ENCODE data around the gene GRM2. TPM values are rescaled to one million over a fixed set of nuclear protein-coding genes. Genes with fewer than 3 reads are reported as not detected.

The GRM2 gene
- total RNA-seq, 4 donors from 2014 or later, result 0.13 to 2.2 (median 0.91) TPM

DNA sequence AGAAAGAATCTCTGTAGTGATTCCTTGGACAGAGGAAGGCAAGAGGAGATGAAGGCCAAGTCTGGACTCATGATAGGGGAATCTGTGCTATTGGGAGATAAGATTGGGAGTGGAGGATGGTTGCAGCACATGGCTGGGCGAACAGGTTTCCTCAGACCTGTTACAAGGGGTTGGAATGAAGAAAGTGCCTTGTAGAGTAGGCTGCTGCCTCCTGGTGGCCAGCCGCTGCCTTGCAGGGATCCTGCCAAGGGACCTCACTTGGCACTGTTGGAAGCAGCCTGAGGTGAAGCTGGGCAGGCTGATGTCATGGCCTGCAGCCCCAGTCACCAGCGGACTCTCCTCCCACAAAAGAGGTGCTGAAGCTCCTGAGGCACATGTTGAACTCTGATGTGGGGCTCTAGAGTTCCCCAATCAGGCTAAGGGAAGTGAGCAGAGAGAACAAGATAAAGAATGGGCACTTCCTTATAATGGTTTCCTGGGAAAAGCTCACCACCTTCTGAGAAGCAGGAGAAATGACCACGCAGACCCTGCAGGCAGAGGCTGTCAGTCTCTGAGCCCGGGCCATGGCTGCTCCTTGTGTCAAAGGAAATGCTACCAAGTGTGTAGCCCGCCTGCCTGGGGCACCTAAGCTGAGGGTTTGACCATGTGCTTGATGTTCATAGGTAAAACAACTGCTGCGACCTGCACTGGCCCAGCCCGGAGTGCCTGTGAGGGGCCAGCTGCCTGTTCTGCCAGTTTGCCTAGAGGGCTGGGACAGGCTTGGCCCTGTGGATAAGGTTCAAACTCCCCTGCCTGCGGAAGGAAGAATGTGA, 37.4 kb upstream of the GRM2 start:
- no peak overlapping the region for H3K4me3 ChIP-seq (ENCODE audit: low read depth, poor library complexity, severe bottlenecking)
- DNase-seq (ENCODE audit: low spot score in 2 of 2), result peak; percentile 85 to 97
- 33 to 39% methylated on average over 9 of the region's 9 CpGs for WGBS, 2 donors
- TF ChIP-seq, protein P1, sequence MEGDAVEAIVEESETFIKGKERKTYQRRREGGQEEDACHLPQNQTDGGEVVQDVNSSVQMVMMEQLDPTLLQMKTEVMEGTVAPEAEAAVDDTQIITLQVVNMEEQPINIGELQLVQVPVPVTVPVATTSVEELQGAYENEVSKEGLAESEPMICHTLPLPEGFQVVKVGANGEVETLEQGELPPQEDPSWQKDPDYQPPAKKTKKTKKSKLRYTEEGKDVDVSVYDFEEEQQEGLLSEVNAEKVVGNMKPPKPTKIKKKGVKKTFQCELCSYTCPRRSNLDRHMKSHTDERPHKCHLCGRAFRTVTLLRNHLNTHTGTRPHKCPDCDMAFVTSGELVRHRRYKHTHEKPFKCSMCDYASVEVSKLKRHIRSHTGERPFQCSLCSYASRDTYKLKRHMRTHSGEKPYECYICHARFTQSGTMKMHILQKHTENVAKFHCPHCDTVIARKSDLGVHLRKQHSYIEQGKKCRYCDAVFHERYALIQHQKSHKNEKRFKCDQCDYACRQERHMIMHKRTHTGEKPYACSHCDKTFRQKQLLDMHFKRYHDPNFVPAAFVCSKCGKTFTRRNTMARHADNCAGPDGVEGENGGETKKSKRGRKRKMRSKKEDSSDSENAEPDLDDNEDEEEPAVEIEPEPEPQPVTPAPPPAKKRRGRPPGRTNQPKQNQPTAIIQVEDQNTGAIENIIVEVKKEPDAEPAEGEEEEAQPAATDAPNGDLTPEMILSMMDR (IDR thresholded peaks at IDR 0.05), result peak in 1 of 3 donors; percentile 74
- no peak for TF ChIP-seq POLR2A (IDR thresholded peaks at IDR 0.05)
- intact Hi-C loops (cut with DNase I; ENCODE audit: low total_unique reads), result loop anchor here (5.0 kb wide), 1 partner anchor 167 kb away; the partner anchor contains the start of gene DCAF1

DNA sequence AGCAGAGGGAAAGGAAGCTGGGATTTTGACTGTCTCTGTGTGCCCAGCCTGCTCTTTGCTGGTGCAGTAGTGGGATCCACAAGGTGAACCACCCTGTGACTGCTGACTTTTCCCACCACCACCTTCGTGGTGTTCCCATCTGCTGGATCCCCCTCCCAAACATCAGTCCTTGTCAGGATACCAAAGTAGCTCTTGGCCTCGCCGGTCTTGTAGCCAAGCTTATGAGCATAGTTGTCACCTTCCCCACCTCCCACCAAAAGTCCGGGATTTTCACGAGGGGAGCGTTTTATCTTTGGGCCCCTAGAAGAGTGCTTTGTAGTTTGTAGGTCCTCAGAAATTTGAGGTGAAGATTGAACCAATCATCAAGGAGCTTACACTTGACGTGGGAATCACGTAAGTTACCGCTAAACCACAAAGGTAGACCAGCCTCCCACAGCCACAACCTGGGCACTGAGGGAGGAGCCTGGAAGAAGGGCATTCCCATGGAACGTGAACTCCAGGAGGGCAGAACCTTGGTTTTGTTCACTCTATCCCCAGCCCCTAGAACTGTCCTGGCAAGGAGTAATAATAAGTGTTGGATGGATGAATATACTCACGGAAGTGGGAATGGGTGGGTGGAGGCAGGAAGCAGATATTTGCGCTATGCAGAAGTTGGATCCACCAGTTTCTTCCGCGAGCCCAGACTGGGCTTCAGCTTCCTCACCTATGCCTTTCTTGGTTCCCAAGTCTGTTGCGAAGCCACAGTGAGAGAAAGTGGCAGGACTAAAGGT, 36.6 kb upstream of the GRM2 start:
- peak in 1 of 2 donors; percentile 72 for DNase-seq (ENCODE audit: low spot score in 2 of 2)
- TF ChIP-seq, protein P1 (IDR thresholded peaks at IDR 0.05), result no peak
- no peak for TF ChIP-seq POLR2A (IDR thresholded peaks at IDR 0.05)
- WGBS, 2 donors, result 44% methylated on average over 15 of the region's 15 CpGs
- intact Hi-C loops (cut with DNase I; ENCODE audit: low total_unique reads), result loop anchor here (5.0 kb wide), 1 partner anchor 168 kb away; the partner anchor contains the start of gene DCAF1
- no peak overlapping the region for H3K4me3 ChIP-seq (ENCODE audit: low read depth, poor library complexity, severe bottlenecking)

DNA sequence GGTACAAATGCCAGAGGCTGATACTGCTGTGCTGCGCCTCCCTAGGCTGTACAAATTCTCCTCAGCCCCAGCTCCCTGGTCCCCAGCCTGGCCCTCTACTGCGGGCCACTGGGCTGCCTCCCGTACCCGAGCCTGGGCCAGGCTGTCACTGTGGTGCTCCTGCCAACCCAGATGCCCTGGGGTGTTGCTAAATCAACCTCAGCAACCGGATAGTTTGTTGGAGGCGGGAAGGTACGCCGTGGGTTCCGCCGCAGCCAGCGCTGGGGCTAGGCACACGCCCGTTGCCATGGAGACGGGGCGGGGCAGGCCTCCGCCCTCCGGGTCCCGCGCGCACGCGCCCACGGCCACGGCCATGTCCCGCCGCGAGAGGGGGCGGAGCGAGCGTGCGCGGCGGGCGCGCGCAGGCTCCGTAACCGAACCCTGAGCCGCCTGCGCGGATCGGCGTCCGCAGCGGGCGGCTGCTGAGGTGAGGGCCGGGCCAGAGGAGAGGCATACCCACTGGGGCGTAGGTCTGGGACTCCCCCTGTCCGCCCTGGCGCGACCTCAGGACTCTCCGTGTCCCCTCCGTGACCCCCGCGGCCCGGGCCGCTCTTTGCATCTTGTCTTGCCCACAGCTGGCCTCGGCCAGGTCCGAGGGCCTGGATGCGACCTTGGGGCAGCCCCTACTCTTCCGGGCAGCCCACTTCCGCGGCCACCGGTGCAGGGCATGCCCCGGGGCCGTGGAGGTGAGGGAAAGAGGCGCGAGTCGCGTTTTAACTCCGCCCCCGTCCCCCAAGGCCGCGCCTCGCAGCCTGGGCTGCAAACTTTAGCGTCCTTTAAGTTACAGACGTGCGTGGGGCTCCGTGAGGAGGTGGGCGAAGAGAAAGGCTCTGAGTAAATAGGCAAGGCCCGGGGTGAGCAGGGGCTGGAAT, 35.8 kb upstream of the GRM2 start, which contains the start of gene TEX264:
Gene TEX264 (plus strand): TSS at position 430 of the 911 bp plus-strand sequence. CDS start 3,053 bp downstream, outside the sequence.
- H3K4me3 ChIP-seq (ENCODE audit: low read depth, poor library complexity, severe bottlenecking), result peak within 1 kb of the TSS; percentile 75
- TF ChIP-seq POLR2A (IDR thresholded peaks at IDR 0.05), result no peak
- TF ChIP-seq, protein P1 (IDR thresholded peaks at IDR 0.05), result no peak
- WGBS, 2 donors, result 1% methylated on average over 56 to 74 of the region's 81 CpGs
- DNase-seq (ENCODE audit: low spot score in 2 of 2), result peak; percentile 83 to 97
- intact Hi-C loops (cut with DNase I; ENCODE audit: low total_unique reads), result loop anchor here (5.0 kb wide), 1 partner anchor 169 kb away; the partner anchor contains the start of gene DCAF1

DNA sequence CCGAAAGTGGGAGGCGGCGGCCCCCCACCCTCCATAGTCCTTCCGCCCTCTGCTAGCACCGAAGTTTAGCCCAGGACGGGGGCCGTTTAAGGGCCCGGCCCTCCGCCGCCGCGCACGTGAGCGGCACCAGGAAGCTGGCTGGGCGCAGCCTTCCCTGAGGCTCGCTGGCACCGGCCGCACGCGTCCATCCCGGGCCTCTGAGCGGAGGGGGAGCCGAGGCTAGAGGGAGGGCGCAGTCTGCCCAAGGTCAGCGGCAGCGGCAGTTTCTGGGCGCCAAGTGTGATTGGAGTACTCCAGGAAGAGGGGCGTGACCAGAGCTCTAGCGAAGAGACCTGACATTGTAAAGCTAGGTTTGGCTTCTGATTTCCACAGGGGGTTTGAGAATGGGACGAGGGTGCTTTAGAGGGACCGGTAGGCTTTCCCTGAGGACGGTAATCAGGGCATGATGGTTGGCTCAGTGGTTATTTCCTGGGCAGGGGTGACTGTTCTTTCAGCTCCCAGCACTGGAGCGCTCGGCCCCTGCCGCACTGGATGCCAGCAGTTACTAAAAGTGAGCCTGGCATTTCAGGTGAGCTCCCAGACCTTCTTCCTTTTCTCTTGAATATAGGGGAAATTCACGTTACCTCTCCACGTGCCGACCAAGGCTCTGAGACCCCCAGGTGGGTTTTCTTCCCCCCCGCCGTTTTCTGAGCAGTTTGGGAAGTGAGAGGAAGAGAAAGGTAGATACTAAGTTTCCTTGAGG, 35.0 kb upstream of the GRM2 start:
- DNase-seq (ENCODE audit: low spot score in 2 of 2), result peak; percentile 49 to 93
- TF ChIP-seq, protein P1 (IDR thresholded peaks at IDR 0.05), result no peak
- TF ChIP-seq POLR2A (IDR thresholded peaks at IDR 0.05), result no peak
- 7 to 10% methylated on average over 21 to 40 of the region's 40 CpGs for WGBS, 2 donors

More for the DNA sequence above, 35.0 kb upstream of the GRM2 start:
- intact Hi-C loops (cut with DNase I; ENCODE audit: low total_unique reads), result loop anchor here (5.0 kb wide), 1 partner anchor 170 kb away; the partner anchor contains the start of gene DCAF1
- H3K4me3 ChIP-seq (ENCODE audit: low read depth, poor library complexity, severe bottlenecking), result peak overlapping the region; percentile 75

All from lower leg skin (tissue), 4 donors.